ENCODE results near the gene FHOD3.

FHOD3 gene

GRCh38 chr18:36620788-36621187 lies 323.3 kb downstream of the FHOD3 start:
- DNase-seq (ENCODE audit: low read depth) = no peak
- TF ChIP-seq, protein P1, sequence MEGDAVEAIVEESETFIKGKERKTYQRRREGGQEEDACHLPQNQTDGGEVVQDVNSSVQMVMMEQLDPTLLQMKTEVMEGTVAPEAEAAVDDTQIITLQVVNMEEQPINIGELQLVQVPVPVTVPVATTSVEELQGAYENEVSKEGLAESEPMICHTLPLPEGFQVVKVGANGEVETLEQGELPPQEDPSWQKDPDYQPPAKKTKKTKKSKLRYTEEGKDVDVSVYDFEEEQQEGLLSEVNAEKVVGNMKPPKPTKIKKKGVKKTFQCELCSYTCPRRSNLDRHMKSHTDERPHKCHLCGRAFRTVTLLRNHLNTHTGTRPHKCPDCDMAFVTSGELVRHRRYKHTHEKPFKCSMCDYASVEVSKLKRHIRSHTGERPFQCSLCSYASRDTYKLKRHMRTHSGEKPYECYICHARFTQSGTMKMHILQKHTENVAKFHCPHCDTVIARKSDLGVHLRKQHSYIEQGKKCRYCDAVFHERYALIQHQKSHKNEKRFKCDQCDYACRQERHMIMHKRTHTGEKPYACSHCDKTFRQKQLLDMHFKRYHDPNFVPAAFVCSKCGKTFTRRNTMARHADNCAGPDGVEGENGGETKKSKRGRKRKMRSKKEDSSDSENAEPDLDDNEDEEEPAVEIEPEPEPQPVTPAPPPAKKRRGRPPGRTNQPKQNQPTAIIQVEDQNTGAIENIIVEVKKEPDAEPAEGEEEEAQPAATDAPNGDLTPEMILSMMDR (IDR thresholded peaks at IDR 0.05; ENCODE audit: control insufficient read depth, extremely low read depth, insufficient read depth) = peak; percentile 20; the same call in 1 of the 2 replicates
- H3K4me3 ChIP-seq (ENCODE audit: low read depth, low read length) = no peak overlapping the region

DNA sequence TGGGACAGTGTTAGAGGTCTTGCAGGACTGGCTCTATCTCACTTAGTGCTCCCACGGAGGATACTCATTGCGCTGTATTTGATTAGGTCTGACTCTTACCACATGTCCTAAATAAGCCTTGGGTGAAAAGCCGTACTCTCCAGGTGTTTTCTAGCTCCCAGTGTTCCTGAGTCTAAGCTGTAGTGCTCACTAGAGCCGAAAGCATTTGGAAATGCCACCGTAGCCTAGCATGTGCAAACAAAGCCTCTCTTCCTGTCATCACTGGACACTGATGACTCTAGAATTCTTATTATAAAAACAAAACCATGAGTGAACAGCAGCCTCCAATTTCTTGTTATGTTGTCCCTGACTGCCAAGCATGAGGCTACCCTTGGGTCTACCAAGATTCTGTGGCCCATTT lies 325.1 kb downstream of the FHOD3 start:
- no peak for DNase-seq (ENCODE audit: low read depth)
- TF ChIP-seq, protein P1 (IDR thresholded peaks at IDR 0.05; ENCODE audit: control insufficient read depth, extremely low read depth, insufficient read depth) = no peak
- H3K4me3 ChIP-seq (ENCODE audit: low read depth, low read length) = no peak overlapping the region

DNA sequence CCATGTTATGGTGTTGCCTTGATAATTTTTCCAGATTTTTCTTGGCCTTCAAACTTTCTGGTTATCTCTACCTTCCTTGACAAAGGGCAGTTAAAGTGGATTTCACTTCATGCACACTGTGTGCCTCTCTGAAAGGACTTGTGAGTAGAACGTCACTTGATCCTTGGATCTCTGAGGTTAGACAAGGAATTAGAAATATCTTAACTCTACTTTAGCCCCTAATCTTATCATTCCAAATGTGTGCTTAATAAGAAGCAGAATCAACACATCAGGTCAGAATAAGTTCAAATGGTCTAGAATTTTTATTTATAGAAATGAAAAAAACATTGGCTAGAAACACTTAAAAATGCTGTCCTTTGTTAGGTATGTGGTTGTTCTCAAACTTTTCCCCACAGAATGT lies 325.6 kb downstream of the FHOD3 start:
- no peak for DNase-seq (ENCODE audit: low read depth)
- H3K4me3 ChIP-seq (ENCODE audit: low read depth, low read length) = no peak overlapping the region
- TF ChIP-seq, protein P1 (IDR thresholded peaks at IDR 0.05; ENCODE audit: control insufficient read depth, extremely low read depth, insufficient read depth) = no peak

DNA sequence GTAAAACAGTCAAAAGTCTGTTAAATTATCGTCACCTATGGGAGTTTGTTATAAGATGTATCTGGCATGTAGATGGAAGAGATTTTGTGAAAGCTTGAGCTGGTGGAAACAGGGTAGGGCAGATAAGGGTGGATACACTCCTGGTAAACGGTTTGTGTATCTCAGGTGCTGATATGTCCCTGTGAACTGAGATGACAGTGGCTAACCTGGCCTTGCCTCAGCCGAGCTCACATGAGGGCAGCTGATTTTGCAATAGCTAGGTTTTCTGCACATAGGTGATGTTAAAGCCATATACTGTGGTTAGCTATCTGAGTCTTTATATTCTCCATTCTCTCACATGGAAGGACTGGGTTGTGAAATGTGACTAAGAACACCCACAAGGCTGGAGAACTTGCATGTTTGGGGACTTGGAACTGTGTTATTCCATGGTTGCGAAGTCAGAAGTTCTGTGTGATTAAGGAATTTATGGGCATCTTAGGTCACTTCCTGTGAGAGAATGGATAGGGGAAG lies 326.2 kb downstream of the FHOD3 start:
- no peak overlapping the region for H3K4me3 ChIP-seq (ENCODE audit: low read depth, low read length)
- no peak for DNase-seq (ENCODE audit: low read depth)
- TF ChIP-seq, protein P1 (IDR thresholded peaks at IDR 0.05; ENCODE audit: control insufficient read depth, extremely low read depth, insufficient read depth) = no peak

GRCh38 chr18:36624451-36625167 lies 327.1 kb downstream of the FHOD3 start:
- H3K4me3 ChIP-seq (ENCODE audit: low read depth, low read length) = no peak overlapping the region
- TF ChIP-seq, protein P1 (IDR thresholded peaks at IDR 0.05; ENCODE audit: control insufficient read depth, extremely low read depth, insufficient read depth) = peak; percentile 22; the same call in 1 of the 2 replicates
- DNase-seq (ENCODE audit: low read depth) = no peak

DNA sequence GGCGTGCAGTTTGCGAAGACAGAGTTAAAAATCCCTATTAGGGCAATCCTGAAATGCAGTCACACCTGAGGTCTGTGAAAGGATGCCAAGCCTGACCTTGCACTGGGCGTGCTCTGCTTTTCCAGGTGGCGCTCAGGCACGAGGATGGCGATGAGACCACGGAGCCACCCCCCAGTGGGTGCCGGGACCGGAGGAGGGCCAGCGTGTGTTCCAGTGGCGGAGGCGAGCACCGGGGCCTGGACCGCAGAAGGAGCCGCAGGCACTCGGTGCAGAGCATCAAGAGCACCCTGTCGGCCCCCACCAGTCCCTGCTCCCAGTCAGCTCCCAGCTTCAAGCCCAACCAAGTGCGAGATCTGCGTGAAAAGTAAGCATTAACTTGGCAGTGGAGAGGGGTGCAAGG lies 327.9 kb downstream of the FHOD3 start:
- DNase-seq (ENCODE audit: low read depth) = no peak
- H3K4me3 ChIP-seq (ENCODE audit: low read depth, low read length) = no peak overlapping the region
- TF ChIP-seq, protein P1 (IDR thresholded peaks at IDR 0.05; ENCODE audit: control insufficient read depth, extremely low read depth, insufficient read depth) = no peak

GRCh38 chr18:36627637-36628036 lies 330.1 kb downstream of the FHOD3 start:
- no peak for DNase-seq (ENCODE audit: low read depth)
- TF ChIP-seq, protein P1 (IDR thresholded peaks at IDR 0.05; ENCODE audit: control insufficient read depth, extremely low read depth, insufficient read depth) = no peak

More at GRCh38 chr18:36627637-36628036, 330.1 kb downstream of the FHOD3 start:
- no peak overlapping the region for H3K4me3 ChIP-seq (ENCODE audit: low read depth, low read length)

All from LNCaP clone FGC (cell line).